Neuronal stem cell (in vitro differentiated cells): ENCODE measurements around the gene CCDC117.

ENCODE experiments used
- DNase-seq: peaks from one replicate; pipeline ENCODE4 v3.0.0-alpha.2; 2013; ENCODE audit warnings: low spot score
- H2AFZ ChIP-seq: one replicate; pipeline ENCODE4 v1.6.1; 2013; ENCODE audit warnings: mild to moderate bottlenecking, low read length, inconsistent platforms
- H2AK5ac ChIP-seq: 2 replicates; pipeline ENCODE4 v1.6.1; 2013; ENCODE audit warnings: low read depth, mild to moderate bottlenecking, inconsistent platforms, low read length, moderate library complexity, mixed read lengths
- H2BK120ac ChIP-seq: 2 replicates; pipeline ENCODE4 v1.6.1; 2013; ENCODE audit warnings: low read depth, mild to moderate bottlenecking, inconsistent platforms, low read length, moderate library complexity, mixed read lengths
- H2BK12ac ChIP-seq: one replicate; pipeline ENCODE4 v1.6.1; 2013; ENCODE audit warnings: low read length, inconsistent platforms
- H2BK15ac ChIP-seq: 2 replicates; pipeline ENCODE4 v1.6.1; 2013; ENCODE audit warnings: mild to moderate bottlenecking, low read length, inconsistent platforms, mixed read lengths
- H2BK5ac ChIP-seq: one replicate; pipeline ENCODE4 v1.6.1; 2013; ENCODE audit warnings: inconsistent platforms, mild to moderate bottlenecking, low read length, moderate library complexity
- H3K14ac ChIP-seq: one replicate; pipeline ENCODE4 v1.6.1; 2013; ENCODE audit warnings: low read length, inconsistent platforms
- H3K18ac ChIP-seq: 2 replicates; pipeline ENCODE4 v1.6.1; 2013; ENCODE audit warnings: low read length, inconsistent platforms
- H3K23ac ChIP-seq: 2 replicates; pipeline ENCODE4 v1.6.1; 2013; ENCODE audit warnings: low read depth, mild to moderate bottlenecking, mixed read lengths, low read length, inconsistent platforms; ENCODE audit not compliant: poor library complexity
- H3K27ac ChIP-seq: replicated peaks from 3 replicates; pipeline ENCODE4 v1.5.1; 2013; ENCODE audit warnings: low read length, inconsistent platforms
- H3K27me3 ChIP-seq, 3 experiments: 2 replicates each; pipeline ENCODE4 v1.6.1; 2013; ENCODE audit warnings: low read length in 3 of 3, mild to moderate bottlenecking in 2 of 3, inconsistent platforms in 1 of 3, low read depth in 1 of 3, mixed read lengths in 1 of 3, moderate library complexity in 1 of 3; ENCODE audit not compliant: control insufficient read depth in 3 of 3, insufficient read depth in 3 of 3
- H3K36me3 ChIP-seq, 2 donors: replicated peaks in 1 of 2; 2 replicates each; pipeline ENCODE4 v1.6.1; 2013; ENCODE audit warnings: low read length in 2 of 2; ENCODE audit not compliant: control insufficient read depth in 2 of 2, insufficient read depth in 2 of 2
- H3K4ac ChIP-seq: 2 replicates; pipeline ENCODE4 v1.6.1; 2013; ENCODE audit warnings: inconsistent platforms, mild to moderate bottlenecking, low read length, moderate library complexity
- H3K4me1 ChIP-seq, 2 donors: 1 replicate in 1 of 2; 2 replicates in 1 of 2; pipeline ENCODE4 v1.6.1; 2013; ENCODE audit warnings: low read length in 2 of 2, low read depth in 1 of 2; ENCODE audit not compliant: control insufficient read depth in 2 of 2, insufficient read depth in 1 of 2
- H3K4me2 ChIP-seq: one replicate; pipeline ENCODE4 v1.6.1; 2013; ENCODE audit warnings: mild to moderate bottlenecking, low read length, inconsistent platforms; ENCODE audit not compliant: insufficient read depth, poor library complexity, severe bottlenecking
- H3K4me3 ChIP-seq, 2 donors: 2 replicates each; pipeline ENCODE4 v1.5.1; 2013; ENCODE audit warnings: low read length in 2 of 2, mild to moderate bottlenecking in 2 of 2, inconsistent platforms in 1 of 2, moderate library complexity in 1 of 2
- H3K79me1 ChIP-seq: one replicate; pipeline ENCODE4 v1.6.1; 2013; ENCODE audit warnings: low read depth, mild to moderate bottlenecking, inconsistent platforms, low read length, moderate library complexity
- H3K9ac ChIP-seq: one replicate; pipeline ENCODE4 v1.6.1; 2013; ENCODE audit warnings: mild to moderate bottlenecking, low read depth, low read length, inconsistent platforms; ENCODE audit not compliant: poor library complexity
- H3K9me3 ChIP-seq, 2 donors: replicated peaks in 1 of 2; 2 replicates each; pipeline versions ENCODE3 to v1.6.1; 2013; ENCODE audit warnings: low read length in 2 of 2, mild to moderate bottlenecking in 2 of 2, inconsistent platforms in 1 of 2, low read depth in 1 of 2, mixed read lengths in 1 of 2, moderate library complexity in 1 of 2; ENCODE audit not compliant: control insufficient read depth in 2 of 2, insufficient read depth in 1 of 2
- H4K8ac ChIP-seq: one replicate; pipeline ENCODE4 v1.6.1; 2013; ENCODE audit warnings: low read depth, mild to moderate bottlenecking, inconsistent platforms, low read length, moderate library complexity
- H4K91ac ChIP-seq: one replicate; pipeline ENCODE4 v1.6.1; 2013; ENCODE audit warnings: low read length, low read depth, mild to moderate bottlenecking, inconsistent platforms; ENCODE audit not compliant: poor library complexity
- WGBS, 2 donors: extraction: QIAGEN DNeasy Blood & Tissue Kit; methylation state at CpG; one replicate each; pipeline ENCODE4 v1.1.7; 2013; ENCODE audit warnings: missing lambda C conversion rate in 2 of 2, mixed read lengths in 1 of 2; ENCODE audit not compliant: insufficient read length in 2 of 2, insufficient replicate concordance in 1 of 2; ENCODE audit errors: extremely low coverage in 2 of 2; 5-methylcytosine and 5-hydroxymethylcytosine counted together

Gene CCDC117

GRCh38 chr22:28817064-28817463, 44.6 kb downstream of the CCDC117 start:
- H3K23ac ChIP-seq = no peak overlapping the region
- H2AFZ ChIP-seq = no peak overlapping the region
- no peak for DNase-seq
- no peaks in the 10 kb centered on the region for H3K9me3 ChIP-seq
- no CpG with 5 or more reads among the region's 2 CpGs for WGBS, 2 donors
- H3K4me1 ChIP-seq = peaks cover 6 to 12% of the 10 kb centered on the region in 2 donors
- H4K91ac ChIP-seq = no peak overlapping the region
- H3K4me3 ChIP-seq = no peak overlapping the region
- no peak overlapping the region for H2BK120ac ChIP-seq
- no peak overlapping the region for H3K4me2 ChIP-seq
- H3K27me3 ChIP-seq = no peaks in the 10 kb centered on the region
- no peak overlapping the region for H3K27ac ChIP-seq
- H3K14ac ChIP-seq = no peak overlapping the region
- H3K18ac ChIP-seq = no peak overlapping the region
- H2AK5ac ChIP-seq = no peak overlapping the region
- H3K4ac ChIP-seq = no peak overlapping the region
- H2BK5ac ChIP-seq = no peak overlapping the region
- no peak overlapping the region for H3K9ac ChIP-seq
- H2BK12ac ChIP-seq = no peak overlapping the region
- no peak overlapping the region for H4K8ac ChIP-seq
- no peak overlapping the region for H2BK15ac ChIP-seq
- no peaks in the 10 kb centered on the region for H3K79me1 ChIP-seq
- H3K36me3 ChIP-seq = peaks cover 0 to 2% of the 10 kb centered on the region in 2 donors

GRCh38 chr22:28817919-28818859, 45.7 kb downstream of the CCDC117 start:
- Histone ChIP-seq H3K18ac (no peak overlapping the region), H3K9me3 (no peaks in the 10 kb centered on the region), H4K91ac (no peak overlapping the region), H4K8ac (no peak overlapping the region), H3K27ac (no peak overlapping the region), H2BK120ac (no peak overlapping the region), H3K4me3 (no peak overlapping the region), H2AK5ac (no peak overlapping the region), H3K79me1 (no peaks in the 10 kb centered on the region), H3K23ac (no peak overlapping the region), H2BK5ac (no peak overlapping the region), H3K14ac (no peak overlapping the region), H3K4me1 (peaks cover 10 to 21% of the 10 kb centered on the region in 2 donors), H2BK15ac (no peak overlapping the region), H3K4me2 (no peak overlapping the region), H3K27me3 (no peaks in the 10 kb centered on the region), H3K4ac (no peak overlapping the region), H2BK12ac (no peak overlapping the region), H3K36me3 (peaks cover 0 to 2% of the 10 kb centered on the region in 2 donors), H2AFZ (peak overlapping the region; percentile 6), H3K9ac (no peak overlapping the region)
- no CpG with 5 or more reads among the region's 14 CpGs for WGBS, 2 donors
- no peak for DNase-seq

- H4K91ac ChIP-seq = no peak overlapping the region
- H3K4me1 ChIP-seq = peaks cover 8 to 27% of the 10 kb centered on the region in 2 donors
- no peak overlapping the region for H3K4me2 ChIP-seq
- H2BK5ac ChIP-seq = no peak overlapping the region
- H3K9me3 ChIP-seq = no peaks in the 10 kb centered on the region
- H2AK5ac ChIP-seq = no peak overlapping the region
- H3K9ac ChIP-seq = no peak overlapping the region
- WGBS, 2 donors = no CpG with 5 or more reads among the region's 5 CpGs
- H3K27ac ChIP-seq = no peak overlapping the region
- H2BK15ac ChIP-seq = peak overlapping the region; percentile 12
- H4K8ac ChIP-seq = no peak overlapping the region
- H3K4me3 ChIP-seq = no peak overlapping the region
- no peak overlapping the region for H3K23ac ChIP-seq
- no peak overlapping the region for H2BK12ac ChIP-seq
- no peak for DNase-seq
- H3K18ac ChIP-seq = no peak overlapping the region
- no peaks in the 10 kb centered on the region for H3K27me3 ChIP-seq
- H2BK120ac ChIP-seq = no peak overlapping the region
- H3K4ac ChIP-seq = no peak overlapping the region
- no peaks in the 10 kb centered on the region for H3K79me1 ChIP-seq
- H2AFZ ChIP-seq = no peak overlapping the region
- H3K36me3 ChIP-seq = peaks cover 0 to 2% of the 10 kb centered on the region in 2 donors
- no peak overlapping the region for H3K14ac ChIP-seq
Observed at GRCh38 chr22:28819253-28820096, 47.0 kb downstream of the CCDC117 start.

GRCh38 chr22:28820885-28821284, 48.4 kb downstream of the CCDC117 start:
- H2AFZ ChIP-seq = no peak overlapping the region
- no peak for DNase-seq
- H3K27ac ChIP-seq = no peak overlapping the region
- peaks cover 6 to 27% of the 10 kb centered on the region in 2 donors for H3K4me1 ChIP-seq
- no peak overlapping the region for H3K14ac ChIP-seq
- H3K79me1 ChIP-seq = no peaks in the 10 kb centered on the region
- no peak overlapping the region for H2BK120ac ChIP-seq
- no peak overlapping the region for H3K4me3 ChIP-seq
- H2BK12ac ChIP-seq = no peak overlapping the region
- no peak overlapping the region for H4K8ac ChIP-seq
- H3K23ac ChIP-seq = no peak overlapping the region
- H2AK5ac ChIP-seq = no peak overlapping the region
- no peak overlapping the region for H4K91ac ChIP-seq
- H3K4ac ChIP-seq = no peak overlapping the region
- peak overlapping the region; percentile 73 for H3K18ac ChIP-seq
- H2BK15ac ChIP-seq = no peak overlapping the region
- no peak overlapping the region for H2BK5ac ChIP-seq
- no peaks in the 10 kb centered on the region for H3K9me3 ChIP-seq
- H3K9ac ChIP-seq = no peak overlapping the region
- H3K27me3 ChIP-seq = no peaks in the 10 kb centered on the region
- H3K36me3 ChIP-seq = no peaks in the 10 kb centered on the region
- no CpG with 5 or more reads among the region's 2 CpGs for WGBS, 2 donors
- H3K4me2 ChIP-seq = no peak overlapping the region
